22Rv1 (cell line): ENCODE results near the gene COLGALT1.

Source experiments
- CTCF ChIP-seq: fragments of 450-650 bp; IDR thresholded peaks from 2 replicates; pipeline ENCODE4 v1.5.1; 2017; ENCODE audit warnings: mild to moderate bottlenecking
- ZFX ChIP-seq: fragments of 450-650 bp; IDR thresholded peaks from 2 replicates; pipeline ENCODE4 v1.6.1; 2017; ENCODE audit warnings: antibody characterized with exemption, borderline replicate concordance

DNA sequence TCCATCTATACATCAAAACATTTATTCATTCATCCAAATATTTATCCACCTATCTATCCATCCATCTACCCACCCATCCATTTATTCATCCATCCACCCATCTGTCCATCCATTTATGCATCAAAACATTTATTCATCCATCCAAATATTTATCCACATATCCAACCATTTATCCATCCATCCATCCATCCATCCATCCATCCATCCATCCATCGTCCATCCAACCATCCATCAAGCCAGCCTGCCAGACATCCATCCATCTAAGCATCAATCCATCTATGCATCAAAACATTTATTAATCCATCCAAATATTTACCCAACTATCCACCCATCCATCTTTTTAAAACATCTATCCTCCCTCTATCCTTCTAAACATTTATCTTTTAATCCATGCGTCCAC lies 70.5 kb downstream of the COLGALT1 start:
- TF ChIP-seq CTCF (no peak), ZFX (no peak)
